ENCODE results near the gene PTPRA.

The PTPRA gene

DNA sequence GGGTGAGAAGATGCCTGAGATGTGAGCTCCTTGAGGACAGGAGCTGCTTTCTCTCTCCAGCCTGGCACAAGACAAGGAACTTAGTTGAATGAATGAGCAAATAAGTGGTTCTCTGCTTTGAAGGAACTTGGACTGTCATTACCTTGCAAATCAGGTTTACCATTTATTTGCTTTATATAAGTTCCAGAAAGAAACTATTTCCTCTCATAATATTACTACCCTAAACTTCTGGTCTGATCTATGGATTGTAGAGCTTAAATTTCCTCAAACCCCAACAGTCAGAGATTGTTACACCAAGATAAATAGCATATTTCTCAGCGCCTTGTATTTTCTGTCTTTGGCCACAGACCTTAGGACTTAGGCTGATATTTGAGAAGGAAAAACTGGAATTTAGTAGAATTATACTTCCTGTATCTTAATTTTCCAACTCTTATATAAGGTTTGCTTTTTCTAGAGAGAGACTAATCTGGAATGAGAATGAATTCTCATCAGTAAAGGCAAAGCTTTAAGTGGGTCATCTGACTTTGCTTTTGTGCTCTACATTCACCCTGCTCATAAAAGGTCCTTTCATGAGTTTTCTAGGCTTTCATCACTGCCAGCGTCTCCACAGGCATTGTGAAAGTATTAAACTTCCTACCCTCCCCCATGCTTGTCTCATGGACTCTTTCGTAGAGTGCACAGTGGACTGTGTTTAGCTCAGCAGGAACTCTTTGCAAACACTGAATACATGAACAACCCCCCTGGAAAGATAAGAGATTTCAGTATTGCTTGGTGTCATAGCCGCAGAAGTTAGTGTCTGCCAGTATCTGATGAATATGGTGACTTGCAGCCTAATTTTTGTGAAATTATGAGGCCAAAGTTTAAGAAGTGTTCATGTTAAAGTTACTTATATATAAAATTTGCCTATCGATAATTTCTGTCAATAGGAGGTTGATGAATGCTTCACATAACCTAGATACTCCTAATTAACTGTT is 74.0 kb downstream of the PTPRA start:
- no peak for DNase-seq

DNA sequence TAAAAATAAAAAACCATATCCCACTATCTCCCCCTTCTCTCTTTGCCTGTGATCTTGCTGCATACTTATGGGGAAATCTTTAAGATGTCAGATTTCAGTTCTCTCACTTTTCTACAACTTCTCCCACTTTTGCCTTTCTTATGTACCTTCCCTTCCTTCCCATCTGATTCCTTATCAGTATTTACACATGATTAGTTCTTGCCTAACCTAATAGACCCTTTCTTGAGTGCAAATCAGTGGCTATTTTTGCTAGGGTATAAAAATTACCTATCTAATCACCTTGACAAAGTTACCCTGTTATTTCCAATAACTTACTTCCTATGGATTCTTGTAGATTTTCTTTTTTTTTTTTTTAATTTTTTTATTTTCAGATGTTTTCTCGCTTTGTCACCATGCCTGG is 75.7 kb downstream of the PTPRA start:
- DNase-seq = no peak

DNA sequence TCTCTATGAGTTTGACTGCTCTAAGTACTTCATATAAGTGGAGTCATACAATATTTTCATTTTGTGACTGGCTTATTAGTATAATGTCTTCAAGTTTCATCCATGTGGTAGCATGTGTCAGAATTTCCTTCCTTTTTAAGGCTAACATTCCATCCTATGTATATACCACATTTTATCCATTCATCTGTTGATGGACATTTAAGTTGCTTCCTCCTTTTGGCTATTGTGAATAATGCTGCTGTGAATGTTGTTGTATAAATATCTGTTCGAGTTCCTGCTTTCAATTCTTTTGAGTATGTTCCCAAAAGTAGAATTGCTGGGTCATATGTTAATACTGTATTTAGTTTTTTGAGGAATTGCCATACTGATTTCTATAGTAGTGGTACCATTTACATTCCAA is 79.5 kb downstream of the PTPRA start:
- DNase-seq = no peak

DNA sequence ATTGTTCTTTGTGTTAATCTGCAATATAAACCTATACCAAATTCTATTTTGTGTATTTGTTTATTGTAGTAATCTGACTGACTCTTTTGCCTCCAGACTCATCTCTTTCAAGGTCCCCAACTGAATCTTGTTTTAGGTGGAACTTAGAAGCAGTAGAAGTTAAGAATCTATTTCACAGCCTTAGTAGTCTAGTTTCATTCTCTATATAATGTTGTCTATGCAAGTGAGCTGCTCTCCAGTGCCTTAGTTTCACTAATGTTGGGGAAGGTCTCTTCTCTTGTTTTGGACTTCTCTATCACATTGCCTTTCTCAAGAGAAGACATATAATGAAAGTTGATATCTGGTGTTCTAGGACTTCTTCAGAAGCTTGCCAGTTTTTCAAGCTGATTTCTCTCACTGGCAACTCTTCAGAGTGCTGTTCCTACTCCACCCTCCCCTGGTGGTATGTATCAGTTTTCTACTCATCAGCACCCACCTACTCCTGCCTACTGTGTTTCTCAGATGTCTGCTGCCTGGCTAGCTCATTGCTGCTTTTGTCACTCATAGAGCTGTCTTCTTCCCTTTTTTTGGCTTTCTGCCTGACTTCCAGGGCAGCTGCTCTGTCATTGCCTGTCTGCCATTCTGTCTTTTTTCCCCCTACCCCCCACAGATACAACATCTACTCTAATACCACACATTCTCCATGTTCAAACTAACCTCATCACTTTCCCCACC is 82.1 kb downstream of the PTPRA start:
- DNase-seq = no peak

DNA sequence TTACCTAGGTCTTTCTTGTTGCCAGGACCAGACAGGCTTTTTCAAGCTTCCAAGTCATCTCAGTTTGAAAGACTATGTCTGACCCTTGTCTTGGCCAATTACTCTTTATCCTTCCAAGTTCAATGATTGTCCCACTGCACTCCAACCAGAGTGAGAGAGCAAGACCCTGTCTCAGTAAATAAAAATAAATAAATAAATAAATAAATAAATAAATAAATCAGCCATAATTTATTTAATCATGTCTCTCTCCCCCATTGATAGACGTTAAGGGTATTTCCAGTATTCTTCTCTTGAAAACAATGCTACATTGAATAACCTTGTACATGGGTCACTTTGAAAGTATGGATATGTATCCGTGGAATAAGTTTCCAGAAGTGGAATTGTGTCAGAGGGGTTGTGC is 83.2 kb downstream of the PTPRA start:
- DNase-seq = no peak

DNA sequence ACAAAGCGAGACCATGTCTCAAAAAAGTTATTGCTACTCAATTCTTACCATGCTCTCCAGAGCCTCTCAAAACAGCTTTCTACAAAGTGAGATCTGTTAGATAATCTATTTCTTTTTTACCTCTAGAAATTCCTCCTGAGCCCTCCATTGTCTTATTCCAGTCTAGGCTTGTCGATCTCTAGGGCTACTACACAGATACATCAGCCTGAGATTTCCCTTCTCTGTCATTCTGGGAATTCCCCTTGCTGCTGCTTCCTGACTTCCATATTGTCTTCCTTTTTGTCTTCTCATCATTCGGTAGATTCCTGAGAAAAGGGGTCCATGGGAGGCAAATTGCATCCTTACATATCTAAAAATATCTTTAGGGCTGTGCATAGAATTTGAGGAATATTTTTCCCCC is 94.6 kb downstream of the PTPRA start:
- DNase-seq = no peak

DNA sequence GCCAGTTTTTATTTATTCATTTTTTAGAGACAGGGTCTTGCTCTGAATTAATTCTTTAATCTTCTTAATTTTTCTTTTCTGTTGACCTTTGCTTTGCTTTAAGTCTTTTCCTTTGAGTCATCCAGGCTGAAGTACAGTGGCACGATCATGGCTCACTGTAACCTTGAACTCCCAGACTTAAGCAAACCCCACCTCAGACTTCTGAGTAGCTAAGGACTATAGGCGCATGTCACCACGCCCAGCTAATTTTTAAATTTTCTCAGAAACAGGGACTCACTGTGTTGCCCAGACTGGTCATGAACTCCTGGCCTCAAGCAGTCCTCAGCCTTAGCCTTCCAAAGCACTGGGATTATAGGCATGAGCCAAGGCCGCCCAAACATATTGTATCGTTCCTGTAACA is 98.8 kb downstream of the PTPRA start:
- no peak for DNase-seq

DNA sequence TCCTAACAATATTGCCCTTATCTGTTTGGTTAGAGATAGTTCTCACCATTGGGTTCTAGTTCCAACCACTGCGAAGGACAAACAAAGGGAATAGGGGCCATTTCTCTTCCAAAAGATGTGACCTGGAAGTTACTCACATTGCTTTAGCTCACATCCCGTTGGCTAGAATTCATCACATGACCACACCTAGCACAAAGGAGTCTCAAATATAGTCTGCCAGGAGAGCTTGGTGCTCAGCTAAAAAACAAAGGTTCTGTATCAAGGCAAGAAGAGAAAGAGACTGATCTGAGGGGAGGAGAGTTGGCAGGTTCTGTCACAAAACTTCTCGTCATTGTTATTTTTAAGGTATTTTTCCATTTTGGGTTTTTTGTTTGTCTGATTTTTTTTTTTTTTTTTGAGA is 100.3 kb downstream of the PTPRA start:
- no peak for DNase-seq

DNA sequence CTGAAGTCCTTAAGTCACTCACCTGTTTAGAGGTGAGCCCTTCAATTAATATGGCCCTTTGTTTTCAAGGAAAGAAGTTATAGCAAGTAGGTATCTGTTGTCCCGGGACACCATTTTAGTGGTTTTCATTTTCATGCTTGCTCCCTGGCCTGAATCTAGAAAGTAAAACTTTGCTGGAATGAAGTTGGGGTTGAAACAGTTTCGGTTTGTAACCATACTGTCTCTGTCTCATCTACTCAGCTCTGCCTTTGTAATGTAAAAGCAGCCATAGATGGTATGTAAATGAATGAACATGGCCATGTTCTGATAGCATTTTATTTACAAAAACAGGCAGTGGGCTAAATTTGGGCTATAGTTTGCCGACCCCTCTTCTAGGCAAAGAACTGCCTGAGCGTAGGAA is 105.2 kb downstream of the PTPRA start:
- DNase-seq = no peak

DNA sequence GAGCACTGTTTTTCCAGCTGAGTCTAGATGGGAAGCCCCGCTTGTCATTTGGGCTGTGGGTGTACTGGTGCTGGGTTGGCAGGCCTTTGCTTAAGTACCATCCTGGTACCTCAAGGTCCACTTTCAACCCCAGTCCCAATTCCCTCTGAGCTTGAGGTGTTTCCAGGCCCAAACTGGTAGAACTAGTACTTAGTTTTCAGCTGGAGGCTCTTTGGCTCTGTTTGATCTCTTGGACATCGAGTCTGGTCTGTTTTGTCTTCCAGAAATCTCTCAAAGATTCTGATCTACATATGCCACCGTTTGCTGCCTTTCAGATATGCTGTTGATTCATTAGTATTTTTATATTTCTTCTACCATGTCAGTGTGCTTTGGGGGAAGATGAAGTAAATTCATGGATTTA is 108.4 kb downstream of the PTPRA start:
- no peak for DNase-seq

DNA sequence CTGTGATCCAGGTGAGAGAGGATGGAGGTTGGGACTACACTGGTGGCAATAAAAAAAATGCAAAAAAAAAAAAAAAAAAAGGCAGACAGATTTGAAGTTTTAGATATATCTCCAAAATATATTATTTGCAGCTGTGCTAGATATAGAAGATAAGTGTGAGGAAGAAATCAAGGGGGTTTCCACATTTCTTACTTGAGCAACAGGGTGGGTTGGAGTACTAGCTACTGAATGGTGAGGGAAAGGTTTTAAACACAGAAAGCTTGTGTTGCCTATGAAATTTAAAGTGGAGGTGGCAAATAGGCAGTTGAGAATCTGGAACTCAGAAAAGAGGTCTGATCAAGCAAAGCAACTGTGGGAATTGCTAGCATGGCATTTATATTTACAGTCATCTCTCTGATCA is 110.2 kb downstream of the PTPRA start:
- no peak for DNase-seq

DNA sequence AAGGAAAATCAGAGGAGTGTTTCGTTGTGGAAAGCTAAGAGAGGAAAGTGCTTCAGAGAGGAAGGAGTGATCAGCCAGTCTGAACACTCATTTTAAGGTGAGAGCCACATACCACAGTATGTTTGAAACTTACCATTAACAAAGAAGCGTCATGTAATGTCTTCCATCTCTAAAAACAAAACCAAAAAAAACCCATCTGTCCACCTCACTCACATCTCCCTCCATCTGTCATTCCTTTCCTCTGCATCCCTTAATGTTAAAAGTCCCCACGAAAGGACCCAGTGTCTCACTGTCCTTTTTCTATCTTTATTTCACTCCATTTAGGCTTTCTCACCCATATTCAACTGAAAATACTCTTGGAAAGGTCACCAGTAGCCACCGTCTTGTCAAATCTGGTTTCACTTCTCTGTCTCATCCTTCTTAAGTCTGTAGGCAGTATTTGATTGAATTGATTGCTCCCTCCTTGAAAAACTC is 110.8 kb downstream of the PTPRA start:
- DNase-seq = no peak

DNA sequence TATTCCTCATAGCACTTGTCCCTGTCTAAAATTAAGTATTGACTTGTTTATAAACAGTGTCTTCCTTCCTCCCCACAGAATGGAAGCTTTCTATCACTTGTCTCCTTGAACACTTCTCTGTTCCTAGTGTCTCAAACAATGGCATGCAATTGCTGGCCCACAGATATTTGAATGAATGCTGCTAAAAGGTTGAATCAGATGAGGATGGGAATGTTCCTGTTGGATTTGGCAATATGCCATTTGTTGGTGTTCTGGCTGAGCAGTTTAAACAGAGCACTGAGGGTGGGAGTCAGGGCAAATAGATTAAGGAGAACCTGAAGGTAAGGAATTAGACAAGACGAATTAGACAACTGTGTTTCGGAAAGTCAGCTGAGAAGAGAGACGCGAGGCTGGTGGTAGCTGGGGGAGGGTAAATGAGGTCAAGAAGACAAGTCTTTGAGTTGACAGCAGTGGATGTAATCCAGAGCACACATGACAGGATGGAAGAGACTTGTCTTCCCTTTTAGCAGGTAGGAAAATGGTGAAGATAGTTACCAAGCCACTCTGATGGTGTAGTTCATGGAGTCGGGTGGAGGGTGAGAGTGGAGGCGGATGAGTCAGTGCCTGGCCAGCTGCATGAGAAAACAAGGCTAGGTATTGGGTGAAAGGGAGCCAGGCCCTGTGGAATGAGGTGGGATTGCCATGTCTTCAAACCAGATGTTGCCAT is 111.8 kb downstream of the PTPRA start:
- DNase-seq = peak; percentile 33

DNA sequence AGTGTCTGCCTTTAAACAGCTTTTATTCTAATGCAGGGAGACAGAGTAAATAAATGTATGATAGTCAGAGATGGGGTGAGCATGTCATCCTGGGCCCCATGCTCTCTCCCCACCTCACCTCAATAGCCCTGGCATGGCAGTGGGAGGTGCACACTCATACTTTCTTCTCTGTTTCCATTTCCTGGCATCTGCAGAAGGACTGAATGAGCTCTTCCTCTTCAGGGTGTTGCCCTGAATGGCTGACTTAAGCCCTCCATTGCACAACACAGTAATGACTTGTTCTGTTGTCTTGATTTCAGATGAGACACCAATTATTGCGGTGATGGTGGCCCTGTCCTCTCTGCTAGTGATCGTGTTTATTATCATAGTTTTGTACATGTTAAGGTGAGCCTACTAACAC is 113.2 kb downstream of the PTPRA start:
- peak; percentile 65 for DNase-seq

DNA sequence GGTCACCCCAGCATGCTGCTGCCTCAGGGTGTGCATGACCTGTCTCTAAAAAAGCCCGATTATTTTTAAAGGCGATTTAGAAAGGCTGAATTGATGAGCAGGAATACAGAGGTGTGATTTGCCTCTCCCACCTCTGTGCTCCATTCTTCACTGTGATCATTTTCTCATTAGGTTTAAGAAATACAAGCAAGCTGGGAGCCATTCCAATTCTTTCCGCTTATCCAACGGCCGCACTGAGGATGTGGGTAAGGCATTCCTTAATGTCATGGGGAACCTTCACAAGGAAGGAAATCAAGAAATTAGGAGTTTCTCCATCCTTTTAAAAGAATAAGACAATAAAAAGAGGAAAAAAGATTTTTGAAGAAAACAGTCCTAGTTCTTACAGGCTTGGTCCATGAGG is 114.6 kb downstream of the PTPRA start:
- no peak for DNase-seq

DNA sequence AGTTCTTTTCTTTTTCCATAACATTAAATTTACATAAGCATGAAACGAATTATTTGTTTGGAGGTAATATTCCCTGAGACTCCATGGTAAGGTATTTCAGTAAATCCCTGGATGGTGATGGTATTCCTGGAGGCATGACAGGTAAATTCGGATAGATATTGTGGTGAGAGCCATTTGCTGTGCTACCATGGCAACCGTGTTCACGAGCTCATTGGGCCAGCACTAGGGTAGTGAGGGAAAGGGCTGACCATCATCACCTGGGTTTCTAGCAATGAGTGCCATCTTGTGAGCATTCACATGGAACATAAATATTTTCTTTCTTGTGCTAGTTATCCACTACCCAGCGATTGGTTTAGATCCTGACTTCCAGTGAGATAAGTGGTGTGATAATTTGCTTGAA is 118.3 kb downstream of the PTPRA start:
- DNase-seq = no peak

DNA sequence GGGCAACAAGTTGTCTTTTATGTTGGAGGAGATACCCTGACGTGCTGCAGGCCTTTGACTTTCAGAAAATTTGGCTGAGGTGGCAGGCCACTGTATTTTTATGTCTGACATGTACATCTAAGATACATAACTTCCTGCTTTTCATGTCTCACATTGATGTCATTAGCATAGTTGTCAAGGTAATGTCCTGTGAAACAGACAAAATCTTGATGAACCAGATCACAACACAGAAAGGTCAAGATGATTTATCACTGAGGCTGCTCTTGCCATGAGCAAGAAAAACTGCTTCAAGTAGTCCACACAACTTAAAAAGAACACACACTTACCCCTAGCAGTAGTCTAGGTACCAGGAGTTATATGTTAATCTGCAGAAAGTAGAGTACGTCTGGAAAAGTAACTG is 120.0 kb downstream of the PTPRA start:
- DNase-seq = no peak

DNA sequence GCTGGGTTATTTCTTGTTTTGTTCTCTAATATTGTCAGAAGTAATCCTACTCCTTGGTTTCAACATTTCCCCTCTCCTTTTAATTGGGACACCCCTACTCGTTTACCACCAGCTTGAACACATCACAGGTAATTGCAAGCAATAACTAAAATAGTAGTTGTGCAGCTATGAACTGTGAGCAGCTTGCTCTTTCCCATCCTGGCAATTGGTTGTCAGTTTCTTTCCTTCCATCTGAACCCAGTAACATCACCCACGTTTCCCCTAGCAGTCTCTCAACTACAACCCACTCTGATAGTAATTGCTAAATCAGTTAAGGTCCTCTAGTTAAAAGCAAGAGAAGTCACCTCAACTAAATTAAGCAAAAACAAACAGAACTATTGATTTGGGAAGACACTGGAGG is 122.5 kb downstream of the PTPRA start:
- DNase-seq = no peak

DNA sequence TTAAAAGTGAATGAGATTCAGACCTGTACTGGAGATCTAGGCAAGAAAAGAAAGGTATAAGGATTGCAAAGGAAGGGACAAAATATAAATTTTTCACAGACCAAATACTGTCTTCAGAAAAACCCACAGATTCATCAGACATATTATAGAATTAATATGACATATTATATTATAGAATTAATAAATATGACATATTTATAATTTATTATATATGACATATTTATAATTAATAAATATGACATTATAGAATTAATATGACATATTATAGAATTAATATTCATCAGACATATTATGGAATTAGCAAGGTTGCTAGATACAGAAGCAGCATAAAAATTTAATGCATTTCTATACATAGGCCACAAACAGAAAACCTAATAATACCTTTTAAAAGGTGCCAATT is 125.4 kb downstream of the PTPRA start:
- no peak for DNase-seq

DNA sequence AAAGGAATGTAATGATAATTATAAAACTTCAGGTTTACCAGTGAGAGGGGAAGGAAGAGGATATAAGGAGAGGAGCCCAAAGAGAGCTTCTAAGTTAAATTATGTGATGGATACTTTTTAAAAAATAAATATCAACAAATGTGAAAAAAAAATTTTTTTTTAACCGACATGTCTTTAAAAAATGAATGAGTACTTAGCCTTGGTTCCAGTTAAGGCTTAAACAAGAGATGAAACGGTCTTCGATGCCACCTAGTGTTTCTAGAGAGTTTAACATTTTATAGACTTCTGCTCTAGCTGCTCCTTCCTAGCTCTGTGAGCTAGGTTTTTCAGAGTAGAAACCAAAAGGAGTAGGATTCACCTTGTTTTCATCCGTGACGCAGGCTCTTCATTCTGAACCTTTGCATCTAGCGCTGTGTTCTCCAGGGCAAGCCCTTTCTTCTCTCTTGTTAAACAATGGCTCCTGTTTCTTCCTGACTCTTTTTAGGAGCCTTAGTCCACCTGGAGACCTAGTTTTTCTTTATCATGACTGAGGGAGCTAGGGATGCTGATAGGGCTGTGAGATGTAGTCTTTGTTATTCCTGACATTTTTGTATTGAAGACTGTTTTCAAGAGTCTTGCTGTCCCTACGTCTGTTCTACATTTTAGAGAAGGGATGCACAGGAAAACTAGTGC is 127.7 kb downstream of the PTPRA start:
- no peak for DNase-seq

DNA sequence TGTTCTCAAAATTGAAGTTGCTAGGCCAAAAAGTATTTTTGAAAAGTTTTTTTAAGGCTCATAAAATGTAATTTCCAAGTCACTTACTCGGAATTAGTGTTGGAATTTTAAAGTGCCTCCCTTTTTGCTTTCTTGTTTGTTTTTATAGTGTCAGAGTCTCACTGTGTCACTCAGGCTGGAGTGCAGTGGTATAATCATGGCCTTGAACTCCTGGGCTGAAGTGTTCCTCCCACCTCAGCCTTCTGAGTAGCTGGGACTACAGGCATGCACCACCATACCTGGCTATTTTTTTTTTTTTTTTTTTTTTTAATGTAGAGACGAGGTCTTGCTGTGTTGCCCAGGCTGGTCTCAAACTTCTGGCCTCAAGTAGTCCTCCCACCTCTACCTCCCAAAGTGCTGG is 130.1 kb downstream of the PTPRA start:
- no peak for DNase-seq

DNA sequence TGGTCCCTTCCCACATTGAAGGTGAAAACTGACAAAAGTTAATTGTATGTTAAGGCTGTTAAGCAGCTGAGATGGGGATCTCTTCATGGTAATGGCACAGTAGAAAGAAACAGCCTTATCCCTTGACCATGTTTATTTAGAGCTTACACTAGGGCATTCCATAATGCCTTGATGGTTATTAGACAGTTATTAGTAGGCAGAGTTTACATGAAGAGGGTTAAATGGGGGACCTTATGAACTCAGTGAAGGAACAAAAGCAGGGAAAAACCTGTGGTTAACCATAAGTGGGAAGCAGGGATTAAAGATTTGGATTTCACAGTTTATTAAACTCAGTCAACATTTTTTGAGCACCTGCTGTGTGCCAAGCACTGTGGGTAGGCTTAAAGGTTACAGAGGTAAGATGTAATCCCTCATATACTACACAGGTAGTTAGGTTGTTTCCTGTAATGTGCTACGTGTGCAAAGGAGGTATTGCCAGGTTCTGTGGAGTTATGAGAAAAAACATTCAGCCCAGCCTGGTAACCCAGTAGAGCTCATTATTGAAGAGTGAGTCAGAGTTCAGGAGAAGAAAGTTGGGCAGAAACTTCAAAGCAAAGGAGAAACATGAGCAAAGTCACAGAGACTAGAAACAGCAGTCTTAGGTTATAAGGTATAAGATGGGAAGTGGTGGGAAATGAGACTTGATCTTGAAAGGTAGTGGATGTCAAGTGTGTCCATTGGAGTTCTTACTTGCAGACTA is 137.9 kb downstream of the PTPRA start:
- DNase-seq = peak; percentile 25
